AG09319 (cell line): ENCODE results near the gene KRT84.

Experiments
- DNase-seq: peaks from one replicate; pipeline ENCODE4 v3.0.0-alpha.2; 2010; ENCODE audit warnings: low read depth; ENCODE audit errors: extremely low read depth
- TF ChIP-seq, protein P1 (sequence below): IDR thresholded peaks from 2 replicates; pipeline ENCODE4 v1.5.1; 2011; ENCODE audit warnings: low read depth, mild to moderate bottlenecking, inconsistent platforms, low read length, moderate library complexity

Gene KRT84, protein sequence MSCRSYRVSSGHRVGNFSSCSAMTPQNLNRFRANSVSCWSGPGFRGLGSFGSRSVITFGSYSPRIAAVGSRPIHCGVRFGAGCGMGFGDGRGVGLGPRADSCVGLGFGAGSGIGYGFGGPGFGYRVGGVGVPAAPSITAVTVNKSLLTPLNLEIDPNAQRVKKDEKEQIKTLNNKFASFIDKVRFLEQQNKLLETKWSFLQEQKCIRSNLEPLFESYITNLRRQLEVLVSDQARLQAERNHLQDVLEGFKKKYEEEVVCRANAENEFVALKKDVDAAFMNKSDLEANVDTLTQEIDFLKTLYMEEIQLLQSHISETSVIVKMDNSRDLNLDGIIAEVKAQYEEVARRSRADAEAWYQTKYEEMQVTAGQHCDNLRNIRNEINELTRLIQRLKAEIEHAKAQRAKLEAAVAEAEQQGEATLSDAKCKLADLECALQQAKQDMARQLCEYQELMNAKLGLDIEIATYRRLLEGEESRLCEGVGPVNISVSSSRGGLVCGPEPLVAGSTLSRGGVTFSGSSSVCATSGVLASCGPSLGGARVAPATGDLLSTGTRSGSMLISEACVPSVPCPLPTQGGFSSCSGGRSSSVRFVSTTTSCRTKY

DNA sequence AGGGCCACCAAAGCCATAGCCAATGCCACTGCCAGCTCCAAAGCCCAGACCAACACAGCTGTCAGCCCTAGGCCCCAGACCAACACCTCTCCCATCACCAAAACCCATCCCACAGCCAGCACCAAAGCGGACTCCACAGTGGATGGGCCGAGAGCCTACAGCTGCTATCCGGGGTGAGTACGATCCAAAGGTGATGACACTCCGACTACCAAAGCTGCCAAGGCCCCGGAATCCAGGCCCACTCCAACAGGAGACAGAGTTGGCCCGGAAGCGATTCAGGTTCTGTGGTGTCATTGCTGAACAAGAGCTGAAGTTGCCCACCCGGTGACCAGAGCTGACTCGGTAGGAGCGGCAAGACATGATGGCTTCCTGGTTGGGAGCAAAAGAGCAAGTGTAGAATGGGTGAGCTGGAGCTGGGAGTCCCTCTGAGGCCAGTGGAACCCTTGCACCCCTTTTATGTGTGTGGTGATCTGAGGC is at the start of gene KRT84:
KRT84 (minus strand) TSS at position 427 of the 477 bp plus-strand sequence; CDS start at position 360, 67 bp downstream.
- TF ChIP-seq, protein P1, sequence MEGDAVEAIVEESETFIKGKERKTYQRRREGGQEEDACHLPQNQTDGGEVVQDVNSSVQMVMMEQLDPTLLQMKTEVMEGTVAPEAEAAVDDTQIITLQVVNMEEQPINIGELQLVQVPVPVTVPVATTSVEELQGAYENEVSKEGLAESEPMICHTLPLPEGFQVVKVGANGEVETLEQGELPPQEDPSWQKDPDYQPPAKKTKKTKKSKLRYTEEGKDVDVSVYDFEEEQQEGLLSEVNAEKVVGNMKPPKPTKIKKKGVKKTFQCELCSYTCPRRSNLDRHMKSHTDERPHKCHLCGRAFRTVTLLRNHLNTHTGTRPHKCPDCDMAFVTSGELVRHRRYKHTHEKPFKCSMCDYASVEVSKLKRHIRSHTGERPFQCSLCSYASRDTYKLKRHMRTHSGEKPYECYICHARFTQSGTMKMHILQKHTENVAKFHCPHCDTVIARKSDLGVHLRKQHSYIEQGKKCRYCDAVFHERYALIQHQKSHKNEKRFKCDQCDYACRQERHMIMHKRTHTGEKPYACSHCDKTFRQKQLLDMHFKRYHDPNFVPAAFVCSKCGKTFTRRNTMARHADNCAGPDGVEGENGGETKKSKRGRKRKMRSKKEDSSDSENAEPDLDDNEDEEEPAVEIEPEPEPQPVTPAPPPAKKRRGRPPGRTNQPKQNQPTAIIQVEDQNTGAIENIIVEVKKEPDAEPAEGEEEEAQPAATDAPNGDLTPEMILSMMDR = no peak
- no peak for DNase-seq

DNA sequence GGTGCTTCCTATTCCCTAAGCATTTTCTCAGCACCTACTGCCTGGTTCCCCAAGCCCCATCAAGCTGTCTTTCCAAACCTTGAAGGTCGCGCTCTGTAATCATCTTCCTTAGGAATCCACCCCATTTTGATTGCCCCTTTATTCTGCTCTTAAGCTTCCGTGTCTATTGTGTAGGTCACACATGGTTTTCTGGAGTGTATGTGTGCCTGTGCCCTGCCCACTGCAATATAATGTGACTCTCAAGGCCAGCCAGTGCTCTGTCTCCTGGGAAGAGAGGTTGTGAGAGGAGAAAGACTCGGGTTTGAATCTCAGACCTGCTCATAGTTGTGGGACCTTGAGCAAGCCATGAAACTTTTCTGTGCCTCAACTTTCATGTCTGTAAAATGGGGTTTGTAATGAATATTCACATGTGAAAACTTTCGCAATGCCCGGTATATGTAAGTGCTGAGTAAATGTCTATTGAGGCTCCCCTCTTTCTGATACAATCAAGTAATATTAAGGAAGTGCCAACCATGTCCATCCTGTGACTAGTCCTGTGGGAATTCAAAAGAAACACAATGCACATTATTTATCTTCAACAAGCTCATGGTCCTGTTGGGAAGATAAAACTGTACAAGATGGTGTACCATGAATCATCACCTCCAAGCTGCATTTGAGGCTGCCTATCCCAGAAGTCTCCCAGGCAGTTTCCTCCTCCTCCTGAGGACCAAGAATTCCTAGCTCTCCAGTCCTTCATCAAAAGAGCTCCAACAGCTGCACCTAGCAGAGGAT is 49.5 kb upstream of the KRT84 start:
- DNase-seq = no peak
- TF ChIP-seq, protein P1 = no peak

DNA sequence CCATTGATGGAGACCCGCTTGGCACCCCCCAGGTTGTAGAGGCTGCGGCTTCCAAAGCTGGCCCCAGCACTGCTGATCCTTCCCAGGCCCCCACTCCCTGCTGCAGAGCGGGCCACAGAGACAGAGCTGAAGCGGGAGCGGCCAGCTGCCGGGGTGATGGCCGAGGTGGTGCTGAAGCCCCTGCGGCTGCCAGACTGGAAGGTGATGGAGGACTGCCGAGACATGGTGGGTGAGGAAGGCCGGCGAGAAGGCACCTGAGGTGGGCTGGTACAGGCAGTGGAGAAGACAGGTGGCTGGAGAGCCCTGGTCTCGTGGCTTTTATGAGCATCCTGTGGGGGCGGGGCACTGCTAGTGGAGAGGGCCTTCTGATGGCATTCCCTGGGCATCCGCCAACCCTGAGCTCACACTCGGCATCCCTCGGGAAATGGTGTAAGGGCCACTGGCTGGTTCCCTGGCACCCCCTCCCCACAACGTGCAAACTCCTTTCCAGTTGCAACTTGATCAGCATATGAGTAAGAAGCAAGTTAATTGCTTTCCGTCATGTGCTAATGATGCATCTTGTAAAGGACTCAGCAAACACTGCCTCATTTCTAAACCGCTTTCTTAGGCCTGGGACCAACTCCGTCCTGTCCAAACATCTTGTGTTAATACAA is 48.8 kb upstream of the KRT84 start, which contains the start of gene KRT75:
KRT75 (minus strand) TSS at position 291 of the 653 bp plus-strand sequence; CDS start at position 224, 67 bp downstream.
- no peak for DNase-seq
- TF ChIP-seq, protein P1 = no peak

DNA sequence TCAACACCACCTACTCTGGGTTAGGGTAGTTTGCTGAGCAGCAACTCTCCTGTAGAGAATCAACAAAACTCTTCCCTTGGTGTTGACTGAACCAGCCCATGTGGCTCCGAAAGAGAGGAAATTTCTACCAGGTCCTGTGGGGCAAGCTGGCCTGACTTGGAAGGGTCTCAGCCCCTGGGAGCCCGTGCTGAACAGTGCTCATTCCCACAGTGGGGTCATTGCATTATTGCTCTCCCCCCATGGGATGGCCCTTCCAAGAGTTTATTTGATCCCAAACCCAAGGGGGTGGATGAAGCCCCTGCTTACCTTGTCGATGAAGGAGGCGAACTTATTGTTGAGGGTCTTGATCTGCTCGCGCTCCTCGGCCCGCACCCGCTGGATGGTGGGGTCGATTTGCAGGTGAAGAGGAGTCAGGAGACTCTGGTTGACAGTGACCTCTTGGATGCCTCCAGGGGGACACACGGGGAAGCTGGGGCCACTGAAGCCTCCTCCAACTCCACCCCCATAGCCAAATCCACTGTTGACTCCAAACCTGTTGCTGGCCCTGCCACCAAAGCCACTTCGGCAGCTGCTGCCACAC is 48.1 kb upstream of the KRT84 start:
- no peak for DNase-seq
- TF ChIP-seq, protein P1 = no peak

DNA sequence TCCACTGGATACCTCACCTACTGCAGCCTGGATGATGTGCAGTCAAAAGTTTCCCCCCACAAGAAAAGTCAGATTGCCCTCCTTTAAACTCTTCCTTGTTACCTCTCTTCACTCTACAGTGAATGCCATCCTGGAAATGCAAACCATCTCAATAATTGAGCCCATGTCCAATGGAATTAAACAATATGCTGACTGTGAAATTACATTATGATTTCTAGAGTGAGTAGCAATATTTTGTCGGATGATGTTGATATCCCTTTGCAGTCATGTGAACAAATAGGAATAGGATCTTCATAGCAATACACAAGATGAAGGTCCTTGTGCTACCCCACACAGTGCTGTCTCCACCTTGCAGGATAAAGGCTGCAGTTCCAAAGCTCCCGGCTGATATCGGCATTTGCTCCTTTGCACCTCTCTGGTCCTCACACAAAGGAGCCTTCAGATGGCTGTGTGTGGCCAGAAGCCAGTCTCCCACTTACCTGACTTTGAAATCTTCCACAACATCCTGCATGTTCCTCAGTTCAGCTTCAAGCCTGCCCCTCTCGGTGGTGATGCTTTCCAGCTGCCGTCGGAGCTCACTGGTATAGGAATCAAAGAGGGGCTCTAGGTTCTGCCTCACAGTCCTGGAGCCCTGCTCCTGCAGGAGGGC is 47.2 kb upstream of the KRT84 start:
- DNase-seq = no peak
- TF ChIP-seq, protein P1 = no peak

DNA sequence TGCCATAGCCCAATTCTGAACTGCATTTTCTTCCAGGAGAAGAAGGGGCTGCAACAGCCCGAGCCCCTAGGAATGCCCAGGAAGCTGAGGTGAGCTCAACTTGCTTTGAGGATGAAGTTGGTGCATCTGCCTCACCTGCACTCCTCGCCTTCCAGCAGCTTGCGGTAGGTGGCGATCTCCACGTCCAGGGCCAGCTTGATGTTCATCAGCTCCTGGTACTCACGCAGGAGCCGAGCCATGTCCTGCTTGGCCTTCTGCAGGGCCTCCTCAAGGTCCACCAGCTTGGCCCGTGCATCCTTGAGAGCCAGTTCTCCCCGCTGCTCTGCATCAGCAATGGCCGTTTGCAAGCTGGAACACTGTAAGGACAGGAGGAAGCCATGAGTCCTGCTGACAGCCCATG is 42.7 kb upstream of the KRT84 start:
- DNase-seq = no peak
- TF ChIP-seq, protein P1 = no peak
